Skeletal muscle tissue (tissue), 4 donors: ENCODE results near the gene SNX18. TPM values are rescaled to one million over a fixed set of nuclear protein-coding genes. Genes with fewer than 3 reads are reported as not detected.
A peak's percentile ranks its signal among the peaks of the same experiment; 100 is the strongest.
"Not testable (repeated sequence)": the region's sequence is repeated elsewhere in the genome, so short reads cannot be mapped to it uniquely, and the experiment has no call there.

Source experiments
- H3K27ac ChIP-seq: one replicate; pipeline ENCODE4 v1.7.0; 2013; ENCODE audit warnings: mild to moderate bottlenecking, low read depth, low read length, inconsistent platforms
- H3K27me3 ChIP-seq, 3 donors: one replicate each; pipeline ENCODE4 v1.7.0; 2013; ENCODE audit warnings: low read length in 3 of 3; ENCODE audit not compliant: control insufficient read depth in 3 of 3, insufficient read depth in 3 of 3
- H3K36me3 ChIP-seq, 3 donors: one replicate each; pipeline ENCODE4 v1.7.0; 2013; ENCODE audit warnings: low read length in 3 of 3; ENCODE audit not compliant: control insufficient read depth in 3 of 3, insufficient read depth in 3 of 3
- H3K4me1 ChIP-seq, 3 donors: one replicate each; pipeline ENCODE4 v1.7.0; 2013; ENCODE audit warnings: low read length in 3 of 3, mild to moderate bottlenecking in 3 of 3; ENCODE audit not compliant: control insufficient read depth in 3 of 3, insufficient read depth in 3 of 3
- H3K4me3 ChIP-seq, 3 donors: one replicate each; pipeline ENCODE4 v1.7.0; 2013; ENCODE audit warnings: low read length in 3 of 3
- H3K9ac ChIP-seq, 3 donors: one replicate each; pipeline ENCODE4 v1.7.0; 2013; ENCODE audit warnings: low read length in 3 of 3, mild to moderate bottlenecking in 3 of 3, moderate library complexity in 2 of 3, low read depth in 1 of 3
- H3K9me3 ChIP-seq, 3 donors: one replicate each; pipeline ENCODE4 v1.7.0; 2013; ENCODE audit warnings: low read length in 3 of 3; ENCODE audit not compliant: control insufficient read depth in 3 of 3
- total RNA-seq: library from RNA; depleted of rRNA; stranded (reverse); fragments of >200 nt; gene quantifications from one replicate; pipeline ENCODE4 v1.2.3, GENCODE V29; 2014
- donor health status: Osteomylitis.

Gene SNX18
- total RNA-seq, 1 donor from 2014 or later, result 29.2 TPM

DNA sequence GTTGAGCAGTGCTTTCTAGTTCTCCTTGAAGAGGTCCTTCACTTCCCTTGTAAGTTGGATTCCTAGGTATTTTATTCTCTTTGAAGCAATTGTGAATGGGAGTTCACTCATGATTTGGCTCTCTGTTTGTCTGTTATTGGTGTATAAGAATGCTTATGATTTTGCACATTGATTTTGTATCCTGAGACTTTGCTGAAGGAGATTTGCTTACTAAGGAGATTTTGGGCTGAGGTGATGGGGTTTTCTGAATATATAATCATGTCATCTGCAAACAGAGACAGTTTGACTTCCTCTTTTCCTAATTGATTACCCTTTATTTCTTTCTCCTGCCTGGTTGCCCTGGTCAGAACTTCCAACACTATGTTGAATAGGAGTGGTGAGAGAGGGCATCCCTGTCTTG lies 31.9 kb upstream of the SNX18 start:
- H3K27me3 ChIP-seq, H3K36me3 ChIP-seq, H3K9ac ChIP-seq, H3K27ac ChIP-seq, H3K4me1 ChIP-seq, H3K9me3 ChIP-seq, H3K4me3 ChIP-seq: not testable (repeated sequence)

DNA sequence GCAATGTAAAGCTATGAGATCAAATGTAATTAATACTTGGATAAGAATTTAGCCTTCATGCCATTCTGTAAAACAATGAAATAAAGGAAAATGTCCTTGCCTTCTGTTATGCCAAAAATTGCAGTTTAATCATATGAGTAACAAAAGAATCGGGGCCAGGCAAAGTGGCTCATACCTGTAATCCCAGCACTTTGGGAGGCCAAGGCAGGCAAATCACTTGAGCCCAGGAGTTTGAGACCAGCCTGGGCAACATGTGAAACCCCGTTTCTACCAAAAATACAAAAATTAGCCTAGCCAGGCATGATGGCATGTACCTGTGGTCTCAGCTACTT lies 27.9 kb upstream of the SNX18 start:
- not testable (repeated sequence) for H3K27me3 ChIP-seq, H3K36me3 ChIP-seq, H3K4me3 ChIP-seq, H3K4me1 ChIP-seq, H3K9me3 ChIP-seq, H3K27ac ChIP-seq, H3K9ac ChIP-seq

DNA sequence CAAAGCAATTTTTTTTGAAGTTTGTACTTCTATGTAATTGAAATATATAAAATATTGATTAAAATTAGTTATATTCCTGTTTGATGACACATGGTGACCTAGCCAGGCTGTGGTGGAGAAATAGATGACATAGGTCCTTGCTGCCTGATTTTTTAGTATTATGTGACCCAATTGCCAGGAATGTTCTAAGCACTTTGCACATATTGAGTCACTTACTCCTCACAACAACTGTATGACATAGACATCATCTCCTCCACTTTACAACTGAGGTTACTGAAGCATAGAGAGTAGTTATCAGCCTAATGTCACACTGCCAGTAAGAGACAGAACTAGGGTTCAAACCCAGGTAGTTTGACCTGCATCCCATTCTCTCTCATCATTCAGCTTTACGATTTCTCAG lies 26.2 kb upstream of the SNX18 start:
- Histone ChIP-seq H3K4me3 (no peak overlapping the region), H3K27ac (no peak overlapping the region), H3K9ac (no peak overlapping the region), H3K9me3 (no peaks in the 10 kb centered on the region), H3K4me1 (no peaks in the 10 kb centered on the region), H3K36me3 (no peaks in the 10 kb centered on the region), H3K27me3 (no peaks in the 10 kb centered on the region)

DNA sequence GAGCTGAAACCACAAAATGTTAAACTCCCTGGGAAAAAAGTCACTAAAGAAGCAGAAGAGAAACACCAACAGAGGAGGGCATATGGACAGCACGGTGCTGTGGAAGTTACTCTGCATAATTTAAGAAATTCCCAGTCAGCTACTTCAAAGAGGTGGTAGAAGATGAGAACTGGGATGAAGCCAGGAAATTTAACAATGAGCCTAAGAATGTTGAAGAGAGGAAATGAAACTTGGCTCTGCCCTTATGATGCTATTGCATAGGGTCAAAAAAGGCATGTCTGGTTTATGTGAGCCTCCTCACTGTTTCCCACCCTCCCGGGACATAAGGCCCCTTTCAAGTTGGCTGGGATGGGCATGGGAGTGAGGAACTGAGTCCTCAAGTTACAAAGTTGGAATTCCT lies 25.4 kb upstream of the SNX18 start:
- Histone ChIP-seq H3K36me3 (no peaks in the 10 kb centered on the region), H3K27ac (no peak overlapping the region), H3K27me3 (no peaks in the 10 kb centered on the region), H3K9me3 (no peaks in the 10 kb centered on the region), H3K4me3 (no peak overlapping the region), H3K9ac (no peak overlapping the region), H3K4me1 (no peaks in the 10 kb centered on the region)

DNA sequence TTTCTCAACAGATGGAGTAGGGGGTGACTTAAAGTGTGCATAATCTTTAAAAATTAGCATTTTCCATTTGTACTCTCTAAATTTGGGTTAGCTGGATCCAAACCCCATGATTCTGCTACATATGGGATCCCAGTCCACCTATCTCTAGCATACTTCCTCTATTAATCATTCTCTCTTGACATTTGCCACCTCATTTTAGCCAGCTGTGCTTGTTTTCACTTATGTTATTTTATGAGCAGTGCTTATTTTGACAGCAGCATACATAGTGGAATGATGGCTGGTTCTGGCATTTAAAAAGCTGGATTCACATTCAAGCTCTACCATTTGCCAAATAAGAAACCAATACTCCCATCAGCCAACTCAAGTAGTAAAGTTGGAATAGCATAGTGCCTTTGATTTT lies 22.5 kb upstream of the SNX18 start:
- Histone ChIP-seq H3K36me3 (no peaks in the 10 kb centered on the region), H3K9me3 (no peaks in the 10 kb centered on the region), H3K27ac (no peak overlapping the region), H3K27me3 (no peaks in the 10 kb centered on the region), H3K4me3 (no peak overlapping the region), H3K9ac (no peak overlapping the region), H3K4me1 (no peaks in the 10 kb centered on the region)

DNA sequence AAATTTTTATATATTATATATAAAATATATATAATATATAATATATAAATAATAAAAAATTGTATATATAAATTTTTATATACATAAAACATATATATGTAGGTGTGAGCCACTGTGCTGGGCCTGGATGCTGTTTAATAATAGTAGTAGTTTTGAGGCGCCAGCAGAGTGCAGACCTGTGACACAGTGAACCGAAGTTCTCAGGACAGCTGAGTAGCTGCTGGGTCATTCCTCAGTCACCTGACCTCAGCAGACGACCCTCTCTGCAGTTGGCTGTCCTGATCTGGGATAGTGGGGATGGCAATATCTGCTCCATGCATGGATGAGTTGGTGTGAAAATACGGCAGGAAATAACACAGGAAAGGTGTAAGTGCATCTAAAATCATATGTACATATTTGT lies 3.3 kb upstream of the SNX18 start:
- H3K9me3 ChIP-seq, result no peaks in the 10 kb centered on the region
- H3K4me1 ChIP-seq, result peaks cover 9 to 18% (median 14%) of the 10 kb centered on the region in 3 donors
- no peak overlapping the region for H3K27ac ChIP-seq
- no peak overlapping the region for H3K4me3 ChIP-seq
- H3K27me3 ChIP-seq, result no peaks in the 10 kb centered on the region
- peaks cover 2 to 8% (median 5%) of the 10 kb centered on the region in 3 donors for H3K36me3 ChIP-seq
- H3K9ac ChIP-seq, result no peak overlapping the region

DNA sequence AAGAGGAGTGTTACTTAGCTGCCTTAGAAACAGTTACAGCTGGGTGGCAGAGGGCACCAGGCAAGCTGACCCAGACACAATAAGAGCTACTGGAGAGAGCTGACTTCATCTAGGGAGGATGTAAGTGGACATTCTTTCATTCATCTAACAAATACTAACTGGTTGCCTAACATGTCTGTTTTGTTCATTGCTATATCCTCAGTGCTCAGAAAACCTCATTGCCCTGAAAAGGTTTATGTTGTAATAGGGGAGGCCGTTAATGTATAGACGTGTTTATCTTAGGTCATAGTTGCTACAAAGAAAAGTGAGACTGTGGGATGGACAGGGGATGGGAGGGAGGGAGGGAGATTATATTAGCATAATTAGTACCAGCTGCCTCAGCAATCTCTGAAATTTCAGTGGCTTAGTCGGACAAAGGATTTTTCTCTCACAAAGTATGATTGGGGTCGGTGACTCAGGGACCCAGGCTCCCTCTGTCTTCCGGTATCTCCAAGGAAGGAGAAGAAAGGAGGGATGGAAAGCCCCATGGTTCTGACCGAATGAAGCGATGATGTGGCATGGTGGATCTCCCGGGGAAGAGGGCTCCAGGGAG lies 2.6 kb upstream of the SNX18 start:
- no peak overlapping the region for H3K27ac ChIP-seq
- no peaks in the 10 kb centered on the region for H3K9me3 ChIP-seq
- no peak overlapping the region for H3K9ac ChIP-seq
- H3K4me3 ChIP-seq, result no peak overlapping the region
- peaks cover 15 to 24% (median 18%) of the 10 kb centered on the region in 3 donors for H3K4me1 ChIP-seq
- H3K27me3 ChIP-seq, result no peaks in the 10 kb centered on the region
- H3K36me3 ChIP-seq, result peaks cover 4 to 11% (median 7%) of the 10 kb centered on the region in 3 donors

DNA sequence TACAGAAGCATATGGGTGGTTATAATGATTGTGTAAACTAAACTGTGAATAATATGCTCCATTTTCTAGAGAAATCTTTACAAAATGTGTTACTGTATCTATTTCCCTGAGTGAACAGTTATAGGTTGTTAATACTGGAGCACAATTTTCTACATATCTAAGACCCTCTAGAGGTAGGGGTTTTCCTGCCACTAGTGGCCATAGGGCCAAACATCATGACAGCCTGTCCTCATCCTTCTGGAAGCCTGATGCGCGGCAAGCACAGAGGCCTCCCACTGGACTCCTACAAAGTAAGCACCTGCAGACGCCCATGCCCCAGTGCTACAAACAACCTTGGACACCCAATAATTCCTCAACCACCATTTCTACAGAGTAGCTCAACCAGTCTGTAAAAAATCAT lies 1.9 kb upstream of the SNX18 start:
- H3K9me3 ChIP-seq, result no peaks in the 10 kb centered on the region
- peaks cover 17 to 29% (median 21%) of the 10 kb centered on the region in 3 donors for H3K4me1 ChIP-seq
- H3K27me3 ChIP-seq, result no peaks in the 10 kb centered on the region
- H3K4me3 ChIP-seq, result no peak overlapping the region
- H3K27ac ChIP-seq, result no peak overlapping the region
- H3K36me3 ChIP-seq, result peaks cover 4 to 11% (median 7%) of the 10 kb centered on the region in 3 donors
- no peak overlapping the region for H3K9ac ChIP-seq

DNA sequence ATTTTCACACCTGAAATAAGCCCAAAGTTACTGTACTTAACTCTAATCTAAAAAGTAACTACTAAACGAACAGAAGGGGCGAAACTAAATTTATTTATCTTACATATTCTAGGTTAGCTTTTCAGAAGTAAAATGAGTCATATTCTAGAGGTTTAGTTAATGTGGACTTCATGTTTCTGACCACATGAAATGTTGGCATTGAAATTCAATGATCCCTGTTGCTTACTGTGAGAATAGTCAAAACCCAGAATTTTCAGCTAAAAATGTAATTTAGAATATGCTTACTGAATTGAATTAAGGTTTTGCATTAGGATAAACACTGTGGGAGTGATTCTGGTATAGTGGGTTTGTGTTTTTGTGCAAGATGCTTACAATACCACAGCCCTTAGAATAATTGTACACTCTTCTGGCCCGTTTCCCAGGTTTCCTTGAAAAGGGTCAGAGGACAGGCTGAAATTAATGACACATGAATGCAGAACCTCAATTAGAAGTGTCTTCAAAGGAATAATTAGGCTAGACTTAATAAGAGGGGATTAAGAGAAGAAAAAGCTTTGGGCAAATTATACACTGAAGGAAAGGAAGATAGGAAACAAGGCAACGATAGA lies 1.4 kb upstream of the SNX18 start:
- Histone ChIP-seq H3K9ac (no peak overlapping the region), H3K27ac (no peak overlapping the region), H3K4me3 (no peak overlapping the region), H3K9me3 (no peaks in the 10 kb centered on the region), H3K36me3 (peaks cover 4 to 11% (median 7%) of the 10 kb centered on the region in 3 donors), H3K27me3 (no peaks in the 10 kb centered on the region), H3K4me1 (peaks cover 22 to 33% (median 25%) of the 10 kb centered on the region in 3 donors)

DNA sequence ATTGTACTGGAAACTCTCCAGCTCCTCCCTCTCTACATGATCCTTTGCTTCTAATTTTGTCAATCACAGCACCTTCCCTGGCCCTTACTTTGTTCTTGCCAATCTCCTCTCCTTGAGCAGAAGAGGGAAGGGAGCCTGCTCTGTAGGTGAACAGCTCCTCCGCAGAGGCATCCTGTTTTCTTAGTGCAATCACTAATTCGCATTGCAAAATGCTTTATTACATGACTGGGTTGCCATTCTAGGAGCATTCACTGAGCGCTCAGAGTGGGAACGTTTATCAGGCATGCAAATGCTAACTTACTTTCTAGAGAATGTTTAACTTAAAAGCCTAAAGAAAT lies 416 bp upstream of the SNX18 start:
- Histone ChIP-seq H3K27ac (no peak overlapping the region), H3K4me3 (peak overlapping the region; percentile 63 to 70 (median 67)), H3K27me3 (no peaks in the 10 kb centered on the region), H3K4me1 (peaks cover 29 to 40% (median 32%) of the 10 kb centered on the region in 3 donors), H3K9me3 (no peaks in the 10 kb centered on the region), H3K9ac (peak overlapping the region; percentile 65 to 79 (median 73)), H3K36me3 (peaks cover 4 to 11% (median 7%) of the 10 kb centered on the region in 3 donors)
